Head of caudate nucleus (tissue), 42 donors: ENCODE data around the gene INSL6.
"Not testable (repeated sequence)": the region's sequence is repeated elsewhere in the genome, so short reads cannot be mapped to it uniquely, and the experiment has no call there.

Experiments used
- DNase-seq, 42 donors: peaks; one replicate each; pipeline versions ENCODE4 v3.0.0 to v3.0.0-alpha.2; 2020 to 2021; ENCODE audit warnings: mixed read lengths in 7 of 42
- intact Hi-C: fragments of 100-400 bp; cut with DNase I; formaldehyde crosslinking; loops from one replicate; pipeline ENCODE4 v1.15.0; 2022

INSL6 gene, protein sequence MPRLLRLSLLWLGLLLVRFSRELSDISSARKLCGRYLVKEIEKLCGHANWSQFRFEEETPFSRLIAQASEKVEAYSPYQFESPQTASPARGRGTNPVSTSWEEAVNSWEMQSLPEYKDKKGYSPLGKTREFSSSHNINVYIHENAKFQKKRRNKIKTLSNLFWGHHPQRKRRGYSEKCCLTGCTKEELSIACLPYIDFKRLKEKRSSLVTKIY

DNA sequence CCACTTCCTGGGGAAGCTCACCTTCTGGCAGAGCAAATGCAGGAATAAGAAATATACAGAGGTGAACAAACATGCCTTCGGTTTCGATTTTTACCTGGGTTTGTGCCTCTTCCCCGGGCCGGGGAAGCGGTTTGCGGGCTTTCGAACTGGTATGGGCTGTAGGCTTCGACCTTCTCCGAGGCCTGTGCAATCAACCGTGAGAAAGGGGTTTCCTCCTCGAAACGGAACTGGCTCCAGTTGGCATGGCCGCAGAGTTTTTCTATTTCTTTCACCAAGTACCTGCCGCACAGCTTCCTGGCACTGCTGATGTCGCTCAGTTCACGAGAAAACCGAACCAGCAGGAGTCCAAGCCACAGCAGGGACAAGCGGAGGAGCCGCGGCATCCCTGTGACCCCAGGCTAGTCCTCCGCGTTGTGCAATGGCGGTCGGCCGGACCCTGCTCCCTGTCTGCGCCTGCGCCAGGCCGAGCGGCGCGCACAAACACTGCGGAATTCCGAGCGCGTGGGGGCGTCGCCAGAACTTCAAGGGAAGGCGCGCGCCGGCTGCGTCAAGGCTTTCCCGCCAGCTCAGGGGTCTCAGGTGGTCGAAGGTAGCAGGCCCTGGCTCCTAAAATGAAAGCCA lies at the start of gene INSL6:
Gene INSL6 (minus strand): TSS at position 420 of the 621 bp plus-strand sequence. CDS start 37 bp downstream, at position 383.
- DNase-seq: no peak
- intact Hi-C loops: loop anchor here (5.0 kb wide), 2 partner anchors 257 to 407 kb away; no protein-coding TSS in a partner anchor

DNA sequence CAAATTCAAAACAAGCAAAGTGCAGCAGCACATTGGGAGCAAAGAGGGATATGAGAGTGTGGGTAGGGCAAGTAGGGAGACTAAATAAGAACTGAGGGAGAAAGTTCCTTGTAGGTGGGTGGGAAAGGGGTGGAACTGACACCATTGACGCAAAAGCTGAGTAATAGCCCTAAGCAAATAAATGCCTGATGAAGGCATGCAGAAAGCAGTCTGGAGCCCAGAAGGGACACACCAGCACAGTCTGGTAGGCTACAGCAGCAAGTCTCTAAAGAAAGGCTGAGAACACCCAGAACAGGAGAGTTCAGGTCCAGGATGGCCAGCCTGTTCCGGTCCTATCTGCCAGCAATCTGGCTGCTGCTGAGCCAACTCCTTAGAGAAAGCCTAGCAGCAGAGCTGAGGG lies 45.8 kb upstream of the INSL6 start, which contains the start of gene INSL4:
Gene INSL4 (plus strand): TSS at position 208 of the 400 bp plus-strand sequence. CDS start 105 bp downstream, at position 313.
- intact Hi-C loops: no loop called here
- DNase-seq: no peak

DNA sequence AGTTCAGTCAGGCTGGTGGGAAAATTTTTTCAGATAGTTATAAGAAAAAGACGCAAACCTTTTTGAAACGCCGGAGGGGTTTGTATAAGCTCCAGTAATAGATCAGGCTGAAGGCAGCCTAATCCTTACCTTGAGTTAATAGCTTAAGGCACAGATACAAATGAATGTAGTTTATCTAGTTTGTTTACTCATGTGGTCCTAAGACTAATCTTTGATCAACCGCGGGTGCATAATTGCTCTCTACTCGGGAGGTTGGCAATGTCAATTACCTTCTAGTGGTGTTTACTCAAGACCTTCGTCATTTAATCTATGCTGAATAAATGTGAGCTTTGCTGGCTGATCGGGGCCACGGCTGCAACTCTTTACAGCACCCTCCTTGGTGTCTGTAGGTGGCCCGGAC lies 45.1 kb upstream of the INSL6 start:
- intact Hi-C loops: no loop called here
- DNase-seq: no peak

GRCh38 chr9:5205071-5205470 lies 19.6 kb upstream of the INSL6 start:
- no peak for DNase-seq
- intact Hi-C loops: no loop called here

DNA sequence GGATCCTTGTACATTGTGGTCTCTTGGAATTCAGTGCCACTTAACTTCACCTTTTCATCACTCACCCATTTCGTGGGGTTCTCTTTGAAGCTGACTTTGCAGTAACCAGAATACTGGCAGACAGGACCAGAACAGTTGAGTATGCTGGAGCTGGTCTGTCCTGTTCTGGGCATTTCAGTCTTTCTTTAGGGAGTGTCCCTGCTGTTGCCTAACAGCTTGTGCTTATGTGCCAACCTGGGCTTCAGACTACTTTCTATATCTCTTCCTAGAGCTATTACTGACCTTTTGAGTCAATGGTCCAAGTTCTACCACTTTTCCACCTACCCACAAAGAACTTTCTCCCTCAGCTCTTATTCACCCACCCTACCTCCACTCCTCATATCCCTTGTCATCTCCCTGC lies 10.0 kb upstream of the INSL6 start:
- intact Hi-C loops: no loop called here
- DNase-seq: no peak

- no peak for DNase-seq
- intact Hi-C loops: no loop called here
Observed at GRCh38 chr9:5193345-5193744, 7.9 kb upstream of the INSL6 start.

- no peak for DNase-seq
- intact Hi-C loops: no loop called here
Observed at GRCh38 chr9:5191985-5192384, 6.5 kb upstream of the INSL6 start.

GRCh38 chr9:5188060-5188984 lies 2.9 kb upstream of the INSL6 start:
- intact Hi-C loops: loop anchor here (5.0 kb wide), 2 partner anchors 254 to 404 kb away; no protein-coding TSS in a partner anchor
- no peak for DNase-seq

- peak in 40 of 42 donors; percentile 8 to 73 (median 40) for DNase-seq
- intact Hi-C loops: loop anchor here (5.0 kb wide), 2 partner anchors 256 to 406 kb away; no protein-coding TSS in a partner anchor
Observed at GRCh38 chr9:5186416-5187169, 1.2 kb upstream of the INSL6 start.

- intact Hi-C loops: loop anchor here (5.0 kb wide), 2 partner anchors 258 to 408 kb away; no protein-coding TSS in a partner anchor
- DNase-seq: no peak
Observed at GRCh38 chr9:5184776-5185175, 663 bp downstream of the INSL6 start.

- DNase-seq, intact Hi-C loops: not testable (repeated sequence)
Observed at GRCh38 chr9:5180631-5181030, 4.8 kb downstream of the INSL6 start.

- intact Hi-C loops: no loop called here
Observed at GRCh38 chr9:5178126-5178805, 7.2 kb downstream of the INSL6 start.

DNA sequence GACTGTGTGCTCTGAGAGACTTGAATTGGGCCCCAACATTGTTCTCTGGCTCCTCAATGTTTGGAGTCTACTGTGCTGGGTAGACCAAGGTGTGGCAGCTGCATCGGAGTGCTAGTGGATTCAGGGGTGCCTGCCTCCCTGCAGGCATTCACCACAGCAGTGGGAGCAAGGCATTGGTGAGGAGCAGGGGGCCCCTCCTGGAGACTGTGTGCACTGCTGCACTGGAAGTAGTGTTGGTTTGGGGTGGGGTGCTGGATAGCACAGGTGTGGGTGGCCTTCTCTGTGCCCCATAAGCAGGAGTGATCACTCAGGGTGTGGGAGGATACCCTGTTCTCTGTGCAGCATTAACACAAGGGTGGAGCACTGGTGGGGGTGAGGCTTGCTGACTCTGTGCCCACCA lies 39.2 kb downstream of the INSL6 start:
- intact Hi-C loops: no loop called here

More at GRCh38 chr9:5178126-5178805, 7.2 kb downstream of the INSL6 start:
- no peak for DNase-seq

GRCh38 chr9:5144217-5144616 lies 41.2 kb downstream of the INSL6 start:
- intact Hi-C loops: no loop called here

More for the DNA sequence above, 39.2 kb downstream of the INSL6 start:
- peak in 3 of 42 donors; percentile 9 to 36 (median 15) for DNase-seq

GRCh38 chr9:5140151-5140550 lies 45.3 kb downstream of the INSL6 start:
- DNase-seq: no peak
- intact Hi-C loops: no loop called here

More at GRCh38 chr9:5144217-5144616, 41.2 kb downstream of the INSL6 start:
- DNase-seq: no peak

GRCh38 chr9:5122516-5122915 lies 62.9 kb downstream of the INSL6 start:
- intact Hi-C loops: no loop called here
- DNase-seq: no peak

DNA sequence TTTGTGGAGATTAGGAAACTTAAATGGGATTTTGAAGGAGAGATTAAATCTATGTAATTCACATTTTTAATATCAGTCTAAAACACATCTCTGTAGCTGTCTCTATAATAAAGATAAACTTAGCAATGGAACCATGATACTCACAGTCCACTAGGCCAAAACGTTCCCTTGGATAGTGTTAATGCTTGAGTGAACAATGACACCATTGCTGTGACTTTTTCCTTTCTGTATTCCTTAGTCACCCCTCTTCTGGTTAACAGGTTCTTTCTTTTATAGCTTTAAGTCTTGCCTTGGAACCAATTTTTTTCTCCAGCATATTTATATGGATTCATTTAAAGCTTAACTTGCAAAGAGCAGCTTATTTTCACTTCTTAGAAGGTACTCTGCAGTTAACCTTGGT lies 63.3 kb downstream of the INSL6 start:
- intact Hi-C loops: no loop called here
- no peak for DNase-seq
